ENCODE measurements around the gene GHRHR. TPM values are rescaled to one million over a fixed set of nuclear protein-coding genes. Genes with fewer than 3 reads are reported as not detected.

The GHRHR gene
- polyA plus RNA-seq, 3 donors = not detected

- Histone ChIP-seq H3K9me3 (replicated peaks in 1 of 2; ENCODE audit: control insufficient read depth in 1 of 2, insufficient read depth in 1 of 2, low read length in 2 of 2) (peaks cover 0 to 7% of the 10 kb centered on the region in 2 donors), H3K79me2 (ENCODE audit: insufficient read depth, low read length) (no peaks in the 10 kb centered on the region), H2AFZ (ENCODE audit: insufficient read depth, low read depth, low read length, poor library complexity, severe bottlenecking) (no peak overlapping the region), H3K36me3 (replicated peaks in 1 of 2; ENCODE audit: control insufficient read depth in 1 of 2, insufficient read depth in 2 of 2, low read length in 2 of 2) (no peaks in the 10 kb centered on the region), H3K9ac (ENCODE audit: insufficient read depth, low read length, poor library complexity, severe bottlenecking) (no peak overlapping the region), H3K27ac (ENCODE audit: low read depth in 1 of 2, low read length in 2 of 2) (no peak overlapping the region), H3K4me2 (replicated peaks; ENCODE audit: extremely low read depth, low read length, poor library complexity, severe bottlenecking) (no peak overlapping the region), H3K4me3 (replicated peaks in 1 of 3; ENCODE audit: low read depth in 2 of 3, low read length in 3 of 3) (no peak overlapping the region), H3K27me3 (ENCODE audit: control insufficient read depth in 2 of 2, insufficient read depth in 2 of 2, low read length in 2 of 2) (no peaks in the 10 kb centered on the region), H4K20me1 (ENCODE audit: insufficient read depth, low read length) (no peaks in the 10 kb centered on the region), H3K4me1 (ENCODE audit: control insufficient read depth in 1 of 2, insufficient read depth in 2 of 2, low read length in 2 of 2) (no peaks in the 10 kb centered on the region)
- Mint-ChIP-seq H3K36me3 (no peaks in the 10 kb centered on the region), H3K27ac (no peak overlapping the region), H3K4me1 (no peaks in the 10 kb centered on the region), H3K9me3 (peaks cover 3 to 16% (median 6%) of the 10 kb centered on the region in 7 donors), H3K27me3 (ENCODE audit: low read depth in 3 of 3) (peaks cover 0 to 5% (median 0%) of the 10 kb centered on the region in 3 donors), H3K4me3 (no peak overlapping the region)
- no peak for DNase-seq
- no peak for TF ChIP-seq CTCF (IDR thresholded peaks at IDR 0.05)
- WGBS (ENCODE audit: insufficient coverage) = 37% methylated on average over 2 of the region's 5 CpGs
- intact Hi-C loops (cut with micrococcal nuclease) = no loop called here
Observed at GRCh38 chr7:30925913-30926312, 37.8 kb upstream of the GHRHR start.

- Histone ChIP-seq H4K20me1 (ENCODE audit: insufficient read depth, low read length) (no peaks in the 10 kb centered on the region), H3K79me2 (ENCODE audit: insufficient read depth, low read length) (no peaks in the 10 kb centered on the region), H3K9me3 (replicated peaks in 1 of 2; ENCODE audit: control insufficient read depth in 1 of 2, insufficient read depth in 1 of 2, low read length in 2 of 2) (peaks cover 0 to 7% of the 10 kb centered on the region in 2 donors), H3K4me3 (replicated peaks in 1 of 3; ENCODE audit: low read depth in 2 of 3, low read length in 3 of 3) (no peak overlapping the region), H3K9ac (ENCODE audit: insufficient read depth, low read length, poor library complexity, severe bottlenecking) (no peak overlapping the region), H3K27ac (ENCODE audit: low read depth in 1 of 2, low read length in 2 of 2) (no peak overlapping the region), H3K4me1 (ENCODE audit: control insufficient read depth in 1 of 2, insufficient read depth in 2 of 2, low read length in 2 of 2) (no peaks in the 10 kb centered on the region), H3K4me2 (replicated peaks; ENCODE audit: extremely low read depth, low read length, poor library complexity, severe bottlenecking) (no peak overlapping the region), H3K27me3 (ENCODE audit: control insufficient read depth in 2 of 2, insufficient read depth in 2 of 2, low read length in 2 of 2) (no peaks in the 10 kb centered on the region), H3K36me3 (replicated peaks in 1 of 2; ENCODE audit: control insufficient read depth in 1 of 2, insufficient read depth in 2 of 2, low read length in 2 of 2) (no peaks in the 10 kb centered on the region), H2AFZ (ENCODE audit: insufficient read depth, low read depth, low read length, poor library complexity, severe bottlenecking) (no peak overlapping the region)
- DNase-seq = no peak
- intact Hi-C loops (cut with micrococcal nuclease) = no loop called here
- no peak for TF ChIP-seq CTCF (IDR thresholded peaks at IDR 0.05)
- H3K4me1 Mint-ChIP-seq = no peaks in the 10 kb centered on the region
- no peaks in the 10 kb centered on the region for H3K36me3 Mint-ChIP-seq
- H3K27ac Mint-ChIP-seq = no peak overlapping the region
- WGBS (ENCODE audit: insufficient coverage) = no CpG with 5 or more reads among the region's 5 CpGs
- no peak overlapping the region for H3K4me3 Mint-ChIP-seq
- peaks cover 0 to 5% (median 0%) of the 10 kb centered on the region in 3 donors for H3K27me3 Mint-ChIP-seq (ENCODE audit: low read depth in 3 of 3)
- H3K9me3 Mint-ChIP-seq = peaks cover 3 to 16% (median 6%) of the 10 kb centered on the region in 7 donors
Observed at GRCh38 chr7:30926313-30926712, 37.4 kb upstream of the GHRHR start.

Data from CD14-positive monocyte (primary cell).